K562 (cell line): ENCODE results near the gene EFCC1. TPM values are rescaled to one million over a fixed set of nuclear protein-coding genes. Genes with fewer than 3 reads are reported as not detected.
A peak's percentile ranks its signal among the peaks of the same experiment; 100 is the strongest.

Experiments used
- ATAC-seq: fragments of 200-7000 bp; cut with Tn5 transposase; 3 replicates; pipeline ENCODE4 v1.9.1; 2020; ENCODE audit warnings: moderate library complexity
- BruUV-seq: library from RNA; stranded (reverse); fragments of 400-500 nt; replicated peaks from 2 replicates; lab custom pipeline; 2021; lab: Mats Ljungman, UMichigan
- CTCF ChIA-PET: fragments of 300-600 bp; formaldehyde crosslinking; extraction: SDS; loops from one replicate; lab custom pipeline; 2021; ENCODE audit warnings: low intra/inter-chr PET ratio; lab: Yijun Ruan, JAX
- POLR2A ChIA-PET: fragments of 300-600, 350-650 bp; sonication (Branson Sonifier 250); formaldehyde crosslinking; extraction: SDS; loops from one replicate; lab custom pipeline; 2021; ENCODE audit warnings: antibody characterized with exemption, inconsistent platforms; lab: Yijun Ruan, JAX
- DNase-seq, 4 experiments: peaks; one replicate each; pipeline versions ENCODE4 v3.0.0 to v3.0.0-alpha.2; 2011 to 2018; ENCODE audit warnings: low spot score in 3 of 4, mixed read lengths in 3 of 4; ENCODE audit errors: extremely low read depth in 1 of 4
- FAIRE-seq: peaks from 2 replicates; lab custom pipeline; 2011; peaks lifted over from hg19 to GRCh38; lab: Jason Lieb, UNC
- H2AFZ ChIP-seq: 2 replicates; pipeline ENCODE4 v1.6.0; 2011; ENCODE audit warnings: low read depth, low read length, control low read depth, inconsistent platforms
- H3K27ac ChIP-seq: fragments of 200-600 bp; 3 replicates; pipeline ENCODE4 v1.8.0; 2011; ENCODE audit warnings: low read depth, mild to moderate bottlenecking, control low read depth, inconsistent platforms, low read length, moderate library complexity, mixed read lengths; ENCODE audit errors: extremely low read depth
- H3K27me3 ChIP-seq, 2 experiments: fragments of 300-600 bp in 1 of 2; 2 replicates in 1 of 2; 3 replicates in 1 of 2; pipeline versions ENCODE4 v1.6.0 to v1.8.0; 2011; ENCODE audit warnings: inconsistent platforms in 2 of 2, low read length in 2 of 2, mild to moderate bottlenecking in 1 of 2, mixed read lengths in 1 of 2, moderate library complexity in 1 of 2; ENCODE audit not compliant: control insufficient read depth in 2 of 2, insufficient read depth in 2 of 2
- H3K36me3 ChIP-seq: fragments of 300-600 bp; 3 replicates; pipeline ENCODE4 v1.8.0; 2011; ENCODE audit warnings: mild to moderate bottlenecking, low read length, inconsistent platforms; ENCODE audit not compliant: control insufficient read depth, insufficient read depth
- H3K4me1 ChIP-seq, 2 experiments: fragments of 200-600 bp in 1 of 2; replicated peaks in 1 of 2; 2 replicates in 1 of 2; 3 replicates in 1 of 2; pipeline versions ENCODE4 v1.5.1 to v1.8.0; 2011; ENCODE audit warnings: inconsistent platforms in 2 of 2, low read length in 2 of 2, mild to moderate bottlenecking in 1 of 2, mixed read lengths in 1 of 2, moderate library complexity in 1 of 2; ENCODE audit not compliant: control insufficient read depth in 2 of 2, insufficient read depth in 2 of 2
- H3K4me2 ChIP-seq: 2 replicates; pipeline ENCODE4 v1.6.1; 2011; ENCODE audit warnings: low read length, control low read depth, inconsistent platforms, mixed read lengths; ENCODE audit not compliant: insufficient read depth
- H3K4me3 ChIP-seq: fragments of 200-600 bp; sonication (generic), shearing (Covaris generic); 2 replicates; pipeline ENCODE4 v1.5.1; 2016; ENCODE audit warnings: control low read depth, inconsistent platforms
- H3K79me2 ChIP-seq: fragments of 200-600 bp; 3 replicates; pipeline ENCODE4 v1.8.0; 2011; ENCODE audit warnings: low read length, inconsistent platforms; ENCODE audit not compliant: control insufficient read depth, insufficient read depth
- H3K9ac ChIP-seq, 2 experiments: 2 replicates each; pipeline versions ENCODE4 v1.6.0 to v1.6.1; 2011; ENCODE audit warnings: low read depth in 2 of 2, low read length in 2 of 2, control low read depth in 1 of 2, inconsistent platforms in 1 of 2, mild to moderate bottlenecking in 1 of 2, mixed read lengths in 1 of 2; ENCODE audit not compliant: insufficient read depth in 1 of 2
- H3K9me1 ChIP-seq: one replicate; pipeline ENCODE4 v1.6.0; 2011; ENCODE audit warnings: inconsistent platforms, mild to moderate bottlenecking, low read length, moderate library complexity; ENCODE audit not compliant: control insufficient read depth, insufficient read depth
- H3K9me3 ChIP-seq: replicated peaks from 2 replicates; pipeline ENCODE4 v1.5.1; 2011; ENCODE audit warnings: low read depth, low read length, inconsistent platforms; ENCODE audit not compliant: control insufficient read depth, insufficient read depth
- H4K20me1 ChIP-seq: replicated peaks from 2 replicates; pipeline ENCODE4 v1.6.1; 2011; ENCODE audit warnings: low read length, inconsistent platforms, mixed read lengths; ENCODE audit not compliant: control insufficient read depth, insufficient read depth
- CBX1 ChIP-seq: sonication (generic); IDR thresholded peaks from 2 replicates; pipeline ENCODE4 v1.6.1; 2016; ENCODE audit warnings: antibody characterized with exemption, low read depth, mild to moderate bottlenecking
- CREM ChIP-seq: IDR thresholded peaks from 2 replicates; pipeline ENCODE4 v1.6.1; 2014; ENCODE audit warnings: antibody characterized with exemption, low read depth
- GTF3C2 ChIP-seq: IDR thresholded peaks from 3 replicates; pipeline ENCODE4 v1.6.1; 2011; ENCODE audit warnings: borderline replicate concordance, mild to moderate bottlenecking, moderate library complexity; ENCODE audit not compliant: insufficient read length; ENCODE audit errors: extremely low read depth
- ILF3 ChIP-seq: fragments of 450-650 bp; IDR thresholded peaks from 2 replicates; pipeline ENCODE4 v1.6.1; 2018; ENCODE audit warnings: antibody characterized with exemption, mild to moderate bottlenecking, moderate library complexity, borderline replicate concordance
- MCM2 ChIP-seq: fragments of 450-650 bp; IDR thresholded peaks from 2 replicates; pipeline ENCODE4 v1.6.1; 2017; ENCODE audit warnings: low read depth, mild to moderate bottlenecking
- OTX1 ChIP-seq: fragments of 450-650 bp; formaldehyde crosslinking; IDR thresholded peaks from 2 replicates; pipeline ENCODE4 v1.4.0; 2022; ENCODE audit warnings: mild to moderate bottlenecking
- POLR3G ChIP-seq: IDR thresholded peaks from 2 replicates; pipeline ENCODE4 v1.6.1; 2011; ENCODE audit not compliant: insufficient read length, insufficient replicate concordance; ENCODE audit errors: extremely low read depth
- SFPQ ChIP-seq: fragments of 200-400 bp; formaldehyde crosslinking; IDR thresholded peaks from 2 replicates; pipeline ENCODE4 v1.6.1; 2017; ENCODE audit warnings: mild to moderate bottlenecking, low read depth, low read length, moderate library complexity
- SMAD4 ChIP-seq: fragments of 250-450 bp; sonication (Bioruptor Pico); conservative IDR thresholded peaks from 2 replicates; pipeline ENCODE4 v1.8.0; 2021; ENCODE audit warnings: inconsistent platforms, mild to moderate bottlenecking, moderate library complexity
- SMARCC2 ChIP-seq: fragments of 450-650 bp; IDR thresholded peaks from 2 replicates; pipeline ENCODE4 v1.6.1; 2017; ENCODE audit warnings: antibody characterized with exemption, moderate library complexity, mild to moderate bottlenecking, low read depth
- TSC22D4 ChIP-seq: fragments of 450-650 bp; IDR thresholded peaks from 2 replicates; pipeline ENCODE4 v1.6.1; 2016; ENCODE audit warnings: missing genetic modification characterization, missing biosample characterization, control low read depth
- ZBTB33 ChIP-seq: sonication (generic); formaldehyde crosslinking; IDR thresholded peaks from 2 replicates; pipeline ENCODE4 v1.8.1; 2023; ENCODE audit warnings: mild to moderate bottlenecking, missing genetic modification reagents
- ZBTB8A ChIP-seq: fragments of 450-650 bp; IDR thresholded peaks from 2 replicates; pipeline ENCODE4 v1.6.1; 2018; ENCODE audit warnings: mild to moderate bottlenecking, moderate library complexity; ENCODE audit not compliant: partially characterized antibody
- WGBS: fragments of 100-300 bp; shearing (Covaris generic); methylation state at CpG from one replicate; pipeline ENCODE4 v1.1.6; 2016; ENCODE audit warnings: low coverage, mixed read lengths; ENCODE audit not compliant: insufficient coverage; ENCODE audit errors: missing lambda C conversion rate; 5-methylcytosine and 5-hydroxymethylcytosine counted together
- in situ Hi-C: fragments of 300-500 bp; cut with MboI; formaldehyde crosslinking; loops from 4 replicates; pipeline ENCODE4 v1.15.0; 2018; ENCODE audit warnings: inconsistent platforms, mixed read lengths
- intact Hi-C: fragments of 100-400 bp; cut with micrococcal nuclease; formaldehyde crosslinking; loops from 2 replicates; pipeline ENCODE4 v1.14.2; 2022
- polyA plus RNA-seq, 8 experiments: library from polyadenylated mRNA; depleted of rRNA in 4 of 8; stranded (reverse) in 5 of 8; unstranded in 3 of 8; fragments of >200 nt; fragmentation: Nextera tagmentation in 2 of 8; fragmentation: Illumina TruSeq in 1 of 8; extraction: Ambion mirVana in 2 of 8; extraction: Trizol in 1 of 8; gene quantifications; 2 replicates each; pipeline versions ENCODE4 v1.2.1 to v1.2.3, GENCODE V29; 2011 to 2014; ENCODE audit warnings: inconsistent platforms in 1 of 8, missing spikeins in 1 of 8
- total RNA-seq, 7 experiments: library from RNA; depleted of rRNA in 6 of 7; stranded (reverse); fragments of >200 nt in 6 of 7; fragmentation: Illumina TruSeq in 2 of 7; extraction: Trizol in 2 of 7; gene quantifications; 2 replicates each; pipeline versions ENCODE4 v1.2.1 to v1.2.3, GENCODE V29; 2011 to 2021; ENCODE audit warnings: low replicate concordance in 1 of 7

Gene EFCC1
- total and polyA plus RNA-seq, 9 of the 15 experiments (the other 6 are each of a cell fraction or from before 2014, with no cell fraction given) = not detected

GRCh38 chr3:128992926-128993460, 8.1 kb upstream of the EFCC1 start (continued):
- no peak for TF ChIP-seq OTX1
- TF ChIP-seq POLR3G = no peak
- no peak for TF ChIP-seq MCM2
- TF ChIP-seq, all 486 proteins: peak for 0

GRCh38 chr3:128993461-128994172, 7.5 kb upstream of the EFCC1 start, which contains the start of gene CFAP92:
Gene CFAP92, minus strand, starts transcription at chr3:128994076. Its CDS starts 772 bp downstream, at chr3:128993304.
- no TSS peak for BruUV-seq
- DNase-seq = peak; percentile 79 to 95 (median 92)
- intact Hi-C loops = no loop called here
- Histone ChIP-seq H3K4me3 (no peak within 1 kb of the TSS), H4K20me1 (no peaks in the 10 kb centered on the region), H3K9me3 (no peaks in the 10 kb centered on the region), H3K27ac (no peak within 1 kb of the TSS), H3K36me3 (no peaks in the 10 kb centered on the region), H3K9ac (peak within 1 kb of the TSS in 1 of 2 experiments; percentile 76; a peak in 2 of 4 replicates), H3K9me1 (no peaks in the 10 kb centered on the region), H2AFZ (peak within 1 kb of the TSS; percentile 62), H3K79me2 (no peaks in the 10 kb centered on the region), H3K4me1 (peaks cover 7 to 12% of the 10 kb centered on the region in 2 experiments; a peak in 4 of 5 replicates), H3K27me3 (peaks cover 0 to 8% of the 10 kb centered on the region in 2 experiments; a peak in 2 of 5 replicates), H3K4me2 (peak within 1 kb of the TSS; percentile 60)
- no peak for FAIRE-seq
- in situ Hi-C loops = no loop called here
- CTCF ChIA-PET = no interaction called here
- ATAC-seq = peak; percentile 100
- WGBS = 27% methylated on average over 27 of the region's 57 CpGs
- POLR2A ChIA-PET = interaction anchor here (0.5 to 1.2 kb wide), 3 partner anchors 15 to 145 kb away, joined by 3 to 6 read pairs (median 3); no protein-coding TSS in a partner anchor
- TF ChIP-seq ZBTB33 (CRISPR knock-in tag) = peak; percentile 68
- TF ChIP-seq SFPQ = no peak
- TF ChIP-seq SMARCC2 = no peak
- no peak for TF ChIP-seq CBX1
- TF ChIP-seq TSC22D4 = no peak
- 0 out of 2 replicates have a peak, but pooled peaks have one; percentile 15 for TF ChIP-seq CREM
- TF ChIP-seq SMAD4 = no peak
- TF ChIP-seq ILF3 = no peak
- no peak for TF ChIP-seq ZBTB8A
- TF ChIP-seq GTF3C2 = no peak
